Sigmoid colon (tissue), 7 donors: ENCODE data around the gene ARHGAP27. TPM values are rescaled to one million over a fixed set of nuclear protein-coding genes. Genes with fewer than 3 reads are reported as not detected.

Experiments
- DNase-seq: peaks from one replicate; pipeline ENCODE4 v3.0.0-alpha.2; 2019
- H3K27ac ChIP-seq, 4 donors: fragments of 200-600 bp; sonication (generic); one replicate each; pipeline ENCODE4 v1.5.1; 2016 to 2019; ENCODE audit warnings: mild to moderate bottlenecking in 1 of 4
- H3K27me3 ChIP-seq, 3 donors: fragments of 200-600 bp; sonication (generic); one replicate each; pipeline ENCODE4 v1.5.1; 2019; ENCODE audit warnings: mild to moderate bottlenecking in 1 of 3
- H3K36me3 ChIP-seq, 4 donors: fragments of 200-600 bp; sonication (generic); one replicate each; pipeline ENCODE4 v1.5.1; 2016 to 2019
- H3K4me1 ChIP-seq, 4 donors: fragments of 200-600 bp; sonication (generic); one replicate each; pipeline ENCODE4 v1.5.1; 2017 to 2019
- H3K4me3 ChIP-seq, 4 donors: fragments of 200-600 bp; sonication (generic); one replicate each; pipeline ENCODE4 v1.5.1; 2017 to 2019; ENCODE audit warnings: mild to moderate bottlenecking in 2 of 4, moderate library complexity in 1 of 4
- H3K9me3 ChIP-seq, 4 donors: fragments of 200-600 bp in 3 of 4; sonication (generic) in 3 of 4; one replicate each; pipeline versions ENCODE4 v1.5.1 to v1.6.1; 2013 to 2019
- CTCF ChIP-seq, 4 experiments: fragments of 450-650 bp in 3 of 4; fragments of 200-600 bp in 1 of 4; IDR thresholded peaks; one replicate each; pipeline ENCODE4 v1.5.1; 2016 to 2019; ENCODE audit warnings: antibody characterized with exemption in 4 of 4, mild to moderate bottlenecking in 3 of 4, moderate library complexity in 2 of 4
- EP300 ChIP-seq, 4 donors: sonication (generic); formaldehyde crosslinking; IDR thresholded peaks; one replicate each; pipeline ENCODE4 v1.6.1; 2017; ENCODE audit warnings: antibody characterized with exemption in 4 of 4
- POLR2A ChIP-seq, 2 donors: fragments of 450-650 bp; IDR thresholded peaks; one replicate each; pipeline ENCODE4 v1.6.1; 2016; ENCODE audit warnings: antibody characterized with exemption in 2 of 2, mild to moderate bottlenecking in 2 of 2, moderate library complexity in 2 of 2
- POLR2AphosphoS5 ChIP-seq, 4 donors: sonication (generic); formaldehyde crosslinking; IDR thresholded peaks; one replicate each; pipeline ENCODE4 v1.6.1; 2017; ENCODE audit warnings: antibody characterized with exemption in 4 of 4
- WGBS, 2 donors: extraction: QIAGEN DNeasy Blood & Tissue Kit; methylation state at CpG; one replicate each; pipeline ENCODE4 v1.1.7; 2013; 5-methylcytosine and 5-hydroxymethylcytosine counted together
- intact Hi-C: fragments of 100-400 bp; cut with DNase I; formaldehyde crosslinking; loops from one replicate; pipeline ENCODE4 v1.15.1; 2023
- polyA plus RNA-seq, 3 donors: library from polyadenylated mRNA; stranded (reverse); fragments of 200-250 nt; gene quantifications; one replicate each; pipeline ENCODE4 v1.2.3, GENCODE V29; 2013
- total RNA-seq, 4 donors: library from RNA; depleted of rRNA; stranded (reverse); fragments of >200 nt; gene quantifications; one replicate each; pipeline ENCODE4 v1.1.0, GENCODE V29; 2016
- donor health status: healthy with polysubstance abuse.
- donor health status: Bipolar disorder and iron deficiency.
- donor health status: healthy.

Gene ARHGAP27
- total and polyA plus RNA-seq, 7 donors, result 9.1 to 144 (median 16.6) TPM

- H3K36me3 ChIP-seq, result peaks cover 13 to 53% (median 22%) of the 10 kb centered on the region in 4 donors
- no peaks in the 10 kb centered on the region for H3K9me3 ChIP-seq
- no peak for DNase-seq
- no peak overlapping the region for H3K4me3 ChIP-seq
- WGBS, 2 donors, result 91 to 92% methylated on average over 10 of the region's 10 CpGs
- no peak overlapping the region for H3K27ac ChIP-seq
- no peak for TF ChIP-seq EP300 (IDR thresholded peaks at IDR 0.05)
- no peak for TF ChIP-seq CTCF (IDR thresholded peaks at IDR 0.05)
- no peak for TF ChIP-seq POLR2AphosphoS5 (IDR thresholded peaks at IDR 0.05)
- no peak for TF ChIP-seq POLR2A (IDR thresholded peaks at IDR 0.05)
- H3K27me3 ChIP-seq, result peaks cover 12 to 23% (median 20%) of the 10 kb centered on the region in 3 donors
- intact Hi-C loops, result no loop called here
- peaks cover 0 to 31% (median 20%) of the 10 kb centered on the region in 4 donors for H3K4me1 ChIP-seq
Observed at GRCh38 chr17:45436161-45436560, 3.5 kb upstream of the ARHGAP27 start.

- intact Hi-C loops, result no loop called here
- DNase-seq, result no peak
- Histone ChIP-seq H3K4me3 (no peak overlapping the region), H3K9me3 (no peaks in the 10 kb centered on the region), H3K4me1 (peaks cover 0 to 35% (median 27%) of the 10 kb centered on the region in 4 donors), H3K27me3 (peaks cover 16 to 30% (median 27%) of the 10 kb centered on the region in 3 donors), H3K36me3 (peaks cover 13 to 53% (median 22%) of the 10 kb centered on the region in 4 donors), H3K27ac (no peak overlapping the region)
- no peak for TF ChIP-seq EP300 (IDR thresholded peaks at IDR 0.05)
- TF ChIP-seq POLR2A (IDR thresholded peaks at IDR 0.05), result no peak
- no peak for TF ChIP-seq CTCF (IDR thresholded peaks at IDR 0.05)
- no peak for TF ChIP-seq POLR2AphosphoS5 (IDR thresholded peaks at IDR 0.05)
- 67 to 89% methylated on average over 5 of the region's 5 CpGs for WGBS, 2 donors
Observed at GRCh38 chr17:45435481-45435880, 2.8 kb upstream of the ARHGAP27 start.

- Histone ChIP-seq H3K9me3 (no peaks in the 10 kb centered on the region), H3K27me3 (peaks cover 36 to 53% (median 50%) of the 10 kb centered on the region in 3 donors), H3K27ac (peak overlapping the region in 2 of 4 donors; percentile 67 to 74), H3K36me3 (peaks cover 13 to 35% (median 22%) of the 10 kb centered on the region in 4 donors), H3K4me3 (peak overlapping the region in 2 of 4 donors; percentile 43 to 45), H3K4me1 (peaks cover 0 to 51% (median 50%) of the 10 kb centered on the region in 4 donors)
- WGBS, 2 donors, result 42 to 60% methylated on average over 4 of the region's 4 CpGs
- DNase-seq, result no peak
- TF ChIP-seq POLR2AphosphoS5 (IDR thresholded peaks at IDR 0.05) (no peak), CTCF (IDR thresholded peaks at IDR 0.05) (no peak), POLR2A (IDR thresholded peaks at IDR 0.05) (no peak), EP300 (IDR thresholded peaks at IDR 0.05) (no peak)
- intact Hi-C loops, result no loop called here
Observed at GRCh38 chr17:45433159-45433535, 477 bp upstream of the ARHGAP27 start.

- Histone ChIP-seq H3K4me1 (peaks cover 0 to 57% (median 54%) of the 10 kb centered on the region in 4 donors), H3K27ac (peak overlapping the region; percentile 15 to 74 (median 60)), H3K36me3 (peaks cover 2 to 21% (median 9%) of the 10 kb centered on the region in 4 donors), H3K27me3 (peaks cover 36 to 67% (median 64%) of the 10 kb centered on the region in 3 donors), H3K4me3 (peak overlapping the region; percentile 1 to 48 (median 44)), H3K9me3 (no peaks in the 10 kb centered on the region)
- WGBS, 2 donors, result 1% methylated on average over 64 of the region's 64 CpGs
- no peak for DNase-seq
- intact Hi-C loops, result no loop called here
- TF ChIP-seq POLR2A (IDR thresholded peaks at IDR 0.05) (peak in 1 of 2 donors; percentile 49), CTCF (IDR thresholded peaks at IDR 0.05) (no peak), POLR2AphosphoS5 (IDR thresholded peaks at IDR 0.05) (peak in 1 of 4 donors; percentile 21)
Observed at GRCh38 chr17:45431531-45432404, 902 bp downstream of the ARHGAP27 start.
